Measurements from ENCODE around the gene TUBB6. TPM values are rescaled to one million over a fixed set of nuclear protein-coding genes. Genes with fewer than 3 reads are reported as not detected.

Gene TUBB6
- total and polyA plus RNA-seq, 2 of the 13 experiments (the other 11 are each of a cell fraction or from before 2014, with no cell fraction given) = 9.9 to 28.6 TPM

DNA sequence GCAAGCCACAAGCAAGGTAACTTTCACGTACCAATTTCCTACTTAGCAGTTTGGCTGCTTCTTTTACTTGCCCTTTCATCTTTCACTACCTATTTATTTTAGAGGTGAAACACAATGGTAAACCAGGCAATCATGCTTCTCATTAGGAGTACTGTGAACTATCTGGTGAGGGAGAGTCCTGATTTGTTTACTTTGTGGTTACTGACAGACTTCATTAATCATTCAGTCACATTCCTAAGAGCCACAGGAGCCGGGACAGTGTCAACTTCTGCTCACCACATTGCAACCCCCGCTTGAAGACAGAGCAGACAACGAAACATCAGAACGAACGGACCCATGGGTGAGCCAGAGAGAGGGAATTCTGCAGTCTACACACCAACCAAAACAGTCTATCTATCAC, 28.8 kb downstream of the TUBB6 start:
- H3K4me1 ChIP-seq (ENCODE audit: insufficient read depth, low read length) = peaks cover 23% of the 10 kb centered on the region
- peak; percentile 96 for FAIRE-seq
- H3K9ac ChIP-seq (ENCODE audit: insufficient read depth, low read depth, low read length) = no peak overlapping the region
- intact Hi-C loops (cut with micrococcal nuclease; ENCODE audit: unreplicated experiment) = no loop called here
- peaks cover 15 to 38% of the 10 kb centered on the region in 2 experiments for H3K36me3 ChIP-seq (replicated peaks in 1 of 2; ENCODE audit: control insufficient read depth in 1 of 2, insufficient read depth in 2 of 2, low read length in 2 of 2)
- H3K27ac ChIP-seq (ENCODE audit: extremely low read length, insufficient read depth, low read length) = no peak overlapping the region
- H3K4me3 ChIP-seq (replicated peaks in 1 of 3; ENCODE audit: insufficient read depth in 1 of 3, low read depth in 2 of 3, low read length in 3 of 3) = no peak overlapping the region
- 9% methylated on average over 6 of the region's 6 CpGs for WGBS (ENCODE audit: low lambda C conversion rate)
- ChIA-PET CTCF (ENCODE audit: low intra/inter-chr PET ratio, low total read pairs) (no interaction called here), POLR2A (interaction anchor here (0.7 kb wide), 1 partner anchor 40 kb away, joined by 3 read pairs; the partner anchor contains the start of gene AFG3L2)
- no peak overlapping the region for H2AFZ ChIP-seq (ENCODE audit: low read length)
- no TSS peak for BruUV-seq (replicated peaks)
- H3K9me3 ChIP-seq (ENCODE audit: low read length) = no peaks in the 10 kb centered on the region
- peak; percentile 87 for ATAC-seq
- in situ Hi-C loops (cut with HindIII; ENCODE audit: extremely low pct_ligation_motif_present, low pct_unique_long_range_greater_than_20kb) = no loop called here
- peaks cover 17% of the 10 kb centered on the region for H4K20me1 ChIP-seq (ENCODE audit: insufficient read depth, low read length)
- no peaks in the 10 kb centered on the region for H3K79me2 ChIP-seq (ENCODE audit: insufficient read depth, low read length)
- no peaks in the 10 kb centered on the region for H3K27me3 ChIP-seq (ENCODE audit: control insufficient read depth in 1 of 2, insufficient read depth in 2 of 2, low read length in 2 of 2)
- DNase-seq (ENCODE audit: low spot score) = peak; percentile 86
- peak overlapping the region; percentile 10; the same call in 1 of the 2 replicates for H3K4me2 ChIP-seq (ENCODE audit: low read depth, low read length)
- TF ChIP-seq, protein P1, sequence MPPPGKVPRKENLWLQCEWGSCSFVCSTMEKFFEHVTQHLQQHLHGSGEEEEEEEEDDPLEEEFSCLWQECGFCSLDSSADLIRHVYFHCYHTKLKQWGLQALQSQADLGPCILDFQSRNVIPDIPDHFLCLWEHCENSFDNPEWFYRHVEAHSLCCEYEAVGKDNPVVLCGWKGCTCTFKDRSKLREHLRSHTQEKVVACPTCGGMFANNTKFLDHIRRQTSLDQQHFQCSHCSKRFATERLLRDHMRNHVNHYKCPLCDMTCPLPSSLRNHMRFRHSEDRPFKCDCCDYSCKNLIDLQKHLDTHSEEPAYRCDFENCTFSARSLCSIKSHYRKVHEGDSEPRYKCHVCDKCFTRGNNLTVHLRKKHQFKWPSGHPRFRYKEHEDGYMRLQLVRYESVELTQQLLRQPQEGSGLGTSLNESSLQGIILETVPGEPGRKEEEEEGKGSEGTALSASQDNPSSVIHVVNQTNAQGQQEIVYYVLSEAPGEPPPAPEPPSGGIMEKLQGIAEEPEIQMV (CRISPR knock-in tag; IDR thresholded peaks at IDR 0.05; ENCODE audit: low read depth) = no peak
- TF ChIP-seq RARG (CRISPR knock-in tag; IDR thresholded peaks at IDR 0.05; ENCODE audit: low read depth) (no peak), ZNF644 (CRISPR knock-in tag; IDR thresholded peaks at IDR 0.05; ENCODE audit: low read depth) (no peak), ZNF446 (CRISPR knock-in tag; IDR thresholded peaks at IDR 0.05) (no peak), CENPT (CRISPR knock-in tag; IDR thresholded peaks at IDR 0.05; ENCODE audit: low read depth) (no peak), DMTF1 (CRISPR knock-in tag; IDR thresholded peaks at IDR 0.05) (no peak), ZNF337 (CRISPR knock-in tag; IDR thresholded peaks at IDR 0.05; ENCODE audit: borderline replicate concordance, low read depth) (no peak), ZNF432 (CRISPR knock-in tag; IDR thresholded peaks at IDR 0.05; ENCODE audit: borderline replicate concordance) (no peak), YEATS4 (CRISPR knock-in tag; IDR thresholded peaks at IDR 0.05; ENCODE audit: borderline replicate concordance) (no peak), ZKSCAN1 (IDR thresholded peaks at IDR 0.05; ENCODE audit: low read length) (no peak), ZNF256 (CRISPR knock-in tag; conservative IDR thresholded peaks at IDR 0.05) (no peak), ZBTB3 (CRISPR knock-in tag; IDR thresholded peaks at IDR 0.05; ENCODE audit: borderline replicate concordance, low read depth) (no peak), SP2 (CRISPR knock-in tag; IDR thresholded peaks at IDR 0.05) (no peak), TRIM24 (CRISPR knock-in tag; IDR thresholded peaks at IDR 0.05) (no peak), FOXA1 (IDR thresholded peaks at IDR 0.05) (no peak), FOXA1 (CRISPR knock-in tag; IDR thresholded peaks at IDR 0.05) (peak; percentile 82)
- TF ChIP-seq, protein P2, sequence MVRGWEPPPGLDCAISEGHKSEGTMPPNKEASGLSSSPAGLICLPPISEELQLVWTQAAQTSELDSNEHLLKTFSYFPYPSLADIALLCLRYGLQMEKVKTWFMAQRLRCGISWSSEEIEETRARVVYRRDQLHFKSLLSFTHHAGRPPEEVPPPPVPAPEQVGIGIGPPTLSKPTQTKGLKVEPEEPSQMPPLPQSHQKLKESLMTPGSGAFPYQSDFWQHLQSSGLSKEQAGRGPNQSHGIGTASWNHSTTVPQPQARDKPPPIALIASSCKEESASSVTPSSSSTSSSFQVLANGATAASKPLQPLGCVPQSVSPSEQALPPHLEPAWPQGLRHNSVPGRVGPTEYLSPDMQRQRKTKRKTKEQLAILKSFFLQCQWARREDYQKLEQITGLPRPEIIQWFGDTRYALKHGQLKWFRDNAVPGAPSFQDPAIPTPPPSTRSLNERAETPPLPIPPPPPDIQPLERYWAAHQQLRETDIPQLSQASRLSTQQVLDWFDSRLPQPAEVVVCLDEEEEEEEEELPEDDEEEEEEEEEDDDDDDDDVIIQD (CRISPR knock-in tag; IDR thresholded peaks at IDR 0.05; ENCODE audit: low read depth) = no peak
- TF ChIP-seq, protein P3, sequence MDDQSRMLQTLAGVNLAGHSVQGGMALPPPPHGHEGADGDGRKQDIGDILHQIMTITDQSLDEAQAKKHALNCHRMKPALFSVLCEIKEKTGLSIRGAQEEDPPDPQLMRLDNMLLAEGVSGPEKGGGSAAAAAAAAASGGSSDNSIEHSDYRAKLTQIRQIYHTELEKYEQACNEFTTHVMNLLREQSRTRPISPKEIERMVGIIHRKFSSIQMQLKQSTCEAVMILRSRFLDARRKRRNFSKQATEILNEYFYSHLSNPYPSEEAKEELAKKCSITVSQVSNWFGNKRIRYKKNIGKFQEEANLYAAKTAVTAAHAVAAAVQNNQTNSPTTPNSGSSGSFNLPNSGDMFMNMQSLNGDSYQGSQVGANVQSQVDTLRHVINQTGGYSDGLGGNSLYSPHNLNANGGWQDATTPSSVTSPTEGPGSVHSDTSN (CRISPR knock-in tag; IDR thresholded peaks at IDR 0.05; ENCODE audit: borderline replicate concordance) = no peak
- TF ChIP-seq, protein P4, sequence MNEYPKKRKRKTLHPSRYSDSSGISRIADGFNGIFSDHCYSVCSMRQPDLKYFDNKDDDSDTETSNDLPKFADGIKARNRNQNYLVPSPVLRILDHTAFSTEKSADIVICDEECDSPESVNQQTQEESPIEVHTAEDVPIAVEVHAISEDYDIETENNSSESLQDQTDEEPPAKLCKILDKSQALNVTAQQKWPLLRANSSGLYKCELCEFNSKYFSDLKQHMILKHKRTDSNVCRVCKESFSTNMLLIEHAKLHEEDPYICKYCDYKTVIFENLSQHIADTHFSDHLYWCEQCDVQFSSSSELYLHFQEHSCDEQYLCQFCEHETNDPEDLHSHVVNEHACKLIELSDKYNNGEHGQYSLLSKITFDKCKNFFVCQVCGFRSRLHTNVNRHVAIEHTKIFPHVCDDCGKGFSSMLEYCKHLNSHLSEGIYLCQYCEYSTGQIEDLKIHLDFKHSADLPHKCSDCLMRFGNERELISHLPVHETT (CRISPR knock-in tag; conservative IDR thresholded peaks at IDR 0.05) = no peak

Data from HepG2 (cell line).